OCI-LY3 (cell line): Measurements from ENCODE around the gene MYO16.
"Not testable (repeated sequence)": the region's sequence is repeated elsewhere in the genome, so short reads cannot be mapped to it uniquely, and the experiment has no call there.

Experiments used
- EZH2phosphoT487 ChIP-seq: fragments of 200-600 bp; shearing (Covaris generic); IDR thresholded peaks from 2 replicates; pipeline ENCODE4 v1.6.1; 2018; ENCODE audit warnings: antibody characterized with exemption, mixed run types, low read depth
- TF ChIP-seq, protein P1 (sequence below): fragments of 200-600, 300-600 bp; sonication (generic); IDR thresholded peaks from 2 replicates; pipeline ENCODE4 v1.5.1; 2014; ENCODE audit warnings: antibody characterized with exemption, low read length, low read depth

DNA sequence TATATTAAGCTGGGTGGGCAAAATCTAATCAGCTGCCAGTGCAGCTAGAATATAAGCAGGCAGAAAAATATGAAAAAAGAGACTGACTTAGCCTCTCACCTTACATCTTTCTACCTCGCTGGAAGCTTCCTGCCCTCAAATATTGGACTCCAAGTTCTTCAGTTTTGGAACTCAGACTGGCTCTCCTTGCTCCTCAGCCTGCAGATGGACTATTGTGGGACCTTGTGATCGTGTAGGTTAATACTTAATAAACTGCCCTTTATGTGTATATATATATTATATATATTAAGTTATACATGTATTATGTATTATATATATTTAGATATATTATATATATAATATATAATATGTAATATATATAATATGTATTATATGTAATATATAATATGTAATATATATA lies 588.1 kb downstream of the MYO16 start:
- TF ChIP-seq, protein P1, sequence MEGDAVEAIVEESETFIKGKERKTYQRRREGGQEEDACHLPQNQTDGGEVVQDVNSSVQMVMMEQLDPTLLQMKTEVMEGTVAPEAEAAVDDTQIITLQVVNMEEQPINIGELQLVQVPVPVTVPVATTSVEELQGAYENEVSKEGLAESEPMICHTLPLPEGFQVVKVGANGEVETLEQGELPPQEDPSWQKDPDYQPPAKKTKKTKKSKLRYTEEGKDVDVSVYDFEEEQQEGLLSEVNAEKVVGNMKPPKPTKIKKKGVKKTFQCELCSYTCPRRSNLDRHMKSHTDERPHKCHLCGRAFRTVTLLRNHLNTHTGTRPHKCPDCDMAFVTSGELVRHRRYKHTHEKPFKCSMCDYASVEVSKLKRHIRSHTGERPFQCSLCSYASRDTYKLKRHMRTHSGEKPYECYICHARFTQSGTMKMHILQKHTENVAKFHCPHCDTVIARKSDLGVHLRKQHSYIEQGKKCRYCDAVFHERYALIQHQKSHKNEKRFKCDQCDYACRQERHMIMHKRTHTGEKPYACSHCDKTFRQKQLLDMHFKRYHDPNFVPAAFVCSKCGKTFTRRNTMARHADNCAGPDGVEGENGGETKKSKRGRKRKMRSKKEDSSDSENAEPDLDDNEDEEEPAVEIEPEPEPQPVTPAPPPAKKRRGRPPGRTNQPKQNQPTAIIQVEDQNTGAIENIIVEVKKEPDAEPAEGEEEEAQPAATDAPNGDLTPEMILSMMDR = not testable (repeated sequence)
- not testable (repeated sequence) for TF ChIP-seq EZH2phosphoT487
